Measurements from ENCODE around the gene DDAH1. TPM values are rescaled to one million over a fixed set of nuclear protein-coding genes. Genes with fewer than 3 reads are reported as not detected.

The DDAH1 gene
- total and polyA plus RNA-seq, 2 of the 8 experiments (the other 6 are each of a cell fraction or from before 2014, with no cell fraction given), result 22.8 to 54.5 TPM

- no peak for TF ChIP-seq GTF2F1 (IDR thresholded peaks at IDR 0.05; ENCODE audit: borderline replicate concordance, low read depth, low read length)
- no peak for TF ChIP-seq JUN (IDR thresholded peaks at IDR 0.05; ENCODE audit: low read depth, low read length)
- no peak for TF ChIP-seq KDM1A (IDR thresholded peaks at IDR 0.05; ENCODE audit: borderline replicate concordance, low read length)
Measured at GRCh38 chr1:85421179-85421578, 43.8 kb downstream of the DDAH1 start (continued).
